ENCODE measurements around the gene CIRBP.

- TF ChIP-seq, protein P1, sequence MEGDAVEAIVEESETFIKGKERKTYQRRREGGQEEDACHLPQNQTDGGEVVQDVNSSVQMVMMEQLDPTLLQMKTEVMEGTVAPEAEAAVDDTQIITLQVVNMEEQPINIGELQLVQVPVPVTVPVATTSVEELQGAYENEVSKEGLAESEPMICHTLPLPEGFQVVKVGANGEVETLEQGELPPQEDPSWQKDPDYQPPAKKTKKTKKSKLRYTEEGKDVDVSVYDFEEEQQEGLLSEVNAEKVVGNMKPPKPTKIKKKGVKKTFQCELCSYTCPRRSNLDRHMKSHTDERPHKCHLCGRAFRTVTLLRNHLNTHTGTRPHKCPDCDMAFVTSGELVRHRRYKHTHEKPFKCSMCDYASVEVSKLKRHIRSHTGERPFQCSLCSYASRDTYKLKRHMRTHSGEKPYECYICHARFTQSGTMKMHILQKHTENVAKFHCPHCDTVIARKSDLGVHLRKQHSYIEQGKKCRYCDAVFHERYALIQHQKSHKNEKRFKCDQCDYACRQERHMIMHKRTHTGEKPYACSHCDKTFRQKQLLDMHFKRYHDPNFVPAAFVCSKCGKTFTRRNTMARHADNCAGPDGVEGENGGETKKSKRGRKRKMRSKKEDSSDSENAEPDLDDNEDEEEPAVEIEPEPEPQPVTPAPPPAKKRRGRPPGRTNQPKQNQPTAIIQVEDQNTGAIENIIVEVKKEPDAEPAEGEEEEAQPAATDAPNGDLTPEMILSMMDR (IDR thresholded peaks at IDR 0.05) = no peak
- TF ChIP-seq RAD21 (IDR thresholded peaks at IDR 0.05; ENCODE audit: low read length) (no peak), FOXM1 (IDR thresholded peaks at IDR 0.05; ENCODE audit: low read depth) (no peak), POLR2AphosphoS5 (IDR thresholded peaks at IDR 0.05; ENCODE audit: low read depth, low read length) (no peak), USF1 (IDR thresholded peaks at IDR 0.05; ENCODE audit: borderline replicate concordance, low read depth) (no peak), YY1 (IDR thresholded peaks at IDR 0.05; ENCODE audit: low read depth) (no peak), RXRA (IDR thresholded peaks at IDR 0.05; ENCODE audit: borderline replicate concordance, low read depth) (no peak), EP300 (IDR thresholded peaks at IDR 0.05; ENCODE audit: borderline replicate concordance in 1 of 2, low read depth in 1 of 2, low read length in 1 of 2) (no peak), TAF1 (IDR thresholded peaks at IDR 0.05; ENCODE audit: borderline replicate concordance, low read depth, low read length) (no peak), EZH2phosphoT487 (IDR thresholded peaks at IDR 0.05; ENCODE audit: borderline replicate concordance, low read depth) (no peak), RCOR1 (IDR thresholded peaks at IDR 0.05; ENCODE audit: low read length) (no peak), REST (IDR thresholded peaks at IDR 0.05; ENCODE audit: low read depth, low read length) (no peak)
- TF ChIP-seq, protein P2, sequence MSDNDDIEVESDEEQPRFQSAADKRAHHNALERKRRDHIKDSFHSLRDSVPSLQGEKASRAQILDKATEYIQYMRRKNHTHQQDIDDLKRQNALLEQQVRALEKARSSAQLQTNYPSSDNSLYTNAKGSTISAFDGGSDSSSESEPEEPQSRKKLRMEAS (IDR thresholded peaks at IDR 0.05; ENCODE audit: low read depth) = no peak
These were observed 39.8 kb upstream of the CIRBP start for GRCh38 chr19:1229056-1229923.
